Fibroblast of skin of left quadriceps (primary cell): ENCODE data around the gene MEIS1.
A peak's percentile ranks its signal among the peaks of the same experiment; 100 is the strongest.

Experiments
- DNase-seq, 2 experiments: peaks; one replicate each; pipeline ENCODE4 v3.0.0-alpha.2; 2013; ENCODE audit warnings: low read depth in 2 of 2

Gene MEIS1

GRCh38 chr2:66566726-66567399 is 131.9 kb downstream of the MEIS1 start:
- DNase-seq = no peak

DNA sequence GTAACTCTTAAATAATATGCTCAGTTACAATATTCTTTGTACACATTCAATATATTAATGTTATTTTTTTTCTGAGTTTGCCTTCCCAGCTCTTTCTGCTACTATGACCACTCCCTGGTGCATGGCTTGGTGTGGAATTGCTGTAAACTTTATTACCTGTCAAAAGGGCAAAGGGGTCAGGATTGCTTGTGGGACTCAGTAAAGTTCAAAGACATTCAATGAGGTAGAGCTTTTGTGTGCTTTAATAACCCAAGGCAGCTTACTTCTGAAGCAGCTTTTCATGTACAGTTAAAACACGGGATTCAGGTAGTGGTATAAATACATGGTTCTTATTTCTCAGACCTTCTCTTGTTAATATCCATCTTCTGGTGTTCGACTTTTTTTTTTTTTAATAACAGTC is 132.8 kb downstream of the MEIS1 start:
- DNase-seq = no peak

DNA sequence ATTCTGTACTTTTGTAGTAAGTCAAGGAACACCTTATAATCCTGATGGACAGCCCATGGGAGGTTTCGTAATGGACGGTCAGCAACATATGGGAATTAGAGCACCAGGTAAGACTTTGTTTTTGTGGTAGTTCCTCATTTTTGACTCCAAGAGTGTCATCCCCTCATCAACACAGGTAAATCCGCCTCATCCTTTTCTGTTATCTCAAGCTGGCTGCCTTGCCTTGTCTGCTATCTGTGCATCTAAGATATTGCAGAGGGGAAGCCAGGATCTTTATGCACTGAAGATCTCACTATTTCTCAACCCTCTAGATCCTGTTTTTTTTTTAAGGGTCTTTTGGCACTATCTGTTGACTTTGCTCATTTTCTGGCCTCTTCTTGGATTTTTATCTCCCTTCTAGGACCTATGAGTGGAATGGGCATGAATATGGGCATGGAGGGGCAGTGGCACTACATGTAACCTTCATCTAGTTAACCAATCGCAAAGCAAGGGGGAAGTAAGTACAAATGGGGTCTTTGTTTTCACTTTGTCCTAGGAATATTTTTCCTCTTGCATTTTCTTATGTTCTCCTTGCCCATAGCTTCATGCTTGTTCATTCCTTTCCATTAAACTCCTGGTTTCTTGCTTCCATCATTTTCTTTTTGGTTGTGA is 133.8 kb downstream of the MEIS1 start:
- no peak for DNase-seq

- peak; percentile 68 to 73 for DNase-seq
Measured at GRCh38 chr2:66569321-66569851, 134.5 kb downstream of the MEIS1 start.

DNA sequence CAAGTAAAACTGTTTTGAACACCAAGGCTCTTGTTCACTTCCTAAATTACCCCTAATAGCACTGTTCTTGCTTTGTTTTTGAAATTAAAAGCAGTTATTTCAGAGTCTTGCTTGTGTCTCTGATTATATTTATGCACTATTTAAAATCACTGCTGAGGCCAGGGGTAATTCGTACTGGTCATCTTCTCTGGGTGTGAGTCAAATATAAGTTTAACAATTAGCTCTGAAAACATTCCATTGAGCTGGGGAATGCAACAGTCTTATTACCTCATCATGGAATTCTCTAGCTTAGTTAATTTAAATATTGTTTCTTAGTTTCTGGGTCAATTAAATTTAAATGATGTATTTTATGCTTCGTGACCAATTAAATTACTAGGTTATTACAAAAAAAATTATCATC is 135.0 kb downstream of the MEIS1 start:
- DNase-seq = no peak

DNA sequence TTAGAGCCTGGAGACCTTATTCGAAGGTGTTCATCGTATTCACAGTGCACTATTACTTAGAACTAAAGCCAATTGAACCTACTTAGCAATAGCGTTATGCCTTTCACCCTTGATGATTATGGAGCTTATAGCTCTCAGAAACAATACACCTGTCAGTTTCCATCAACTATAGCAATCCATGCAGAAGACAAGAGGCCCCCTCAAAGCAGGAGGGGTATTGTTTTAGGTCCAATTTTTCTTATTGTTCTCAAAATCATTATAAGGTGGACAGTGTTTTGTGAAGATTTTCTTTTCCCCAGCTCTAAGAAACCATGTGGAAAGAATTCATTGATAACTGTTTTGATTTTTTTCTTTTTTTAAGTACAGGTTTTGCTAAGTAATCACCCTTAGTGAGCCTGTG is 135.5 kb downstream of the MEIS1 start:
- no peak for DNase-seq

- DNase-seq = no peak
Measured at GRCh38 chr2:66571918-66572317, 137.0 kb downstream of the MEIS1 start.

- DNase-seq = no peak
Measured at GRCh38 chr2:66572391-66572790, 137.5 kb downstream of the MEIS1 start.

GRCh38 chr2:66573416-66573815 is 138.5 kb downstream of the MEIS1 start:
- DNase-seq = no peak

DNA sequence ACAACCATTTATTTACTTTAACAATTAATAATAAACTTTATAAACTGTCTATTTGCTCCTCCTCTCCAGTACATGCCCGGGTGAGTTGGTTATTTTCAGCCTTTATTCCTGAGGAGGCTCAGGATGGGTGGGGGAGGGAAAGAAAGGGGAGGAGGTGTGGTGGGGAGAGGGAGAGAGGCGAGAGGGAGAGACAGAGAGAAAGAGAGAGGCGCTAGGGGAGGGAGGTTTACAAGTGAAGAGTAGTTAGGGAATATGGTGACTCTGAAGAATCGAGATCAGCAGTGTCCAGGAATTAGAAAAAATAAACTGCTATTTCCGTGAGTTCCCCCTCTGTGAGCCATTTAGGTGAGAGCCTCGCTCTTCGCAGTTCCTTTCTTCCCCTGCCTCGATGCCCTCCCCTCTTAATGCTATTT is 138.9 kb downstream of the MEIS1 start:
- no peak for DNase-seq

DNA sequence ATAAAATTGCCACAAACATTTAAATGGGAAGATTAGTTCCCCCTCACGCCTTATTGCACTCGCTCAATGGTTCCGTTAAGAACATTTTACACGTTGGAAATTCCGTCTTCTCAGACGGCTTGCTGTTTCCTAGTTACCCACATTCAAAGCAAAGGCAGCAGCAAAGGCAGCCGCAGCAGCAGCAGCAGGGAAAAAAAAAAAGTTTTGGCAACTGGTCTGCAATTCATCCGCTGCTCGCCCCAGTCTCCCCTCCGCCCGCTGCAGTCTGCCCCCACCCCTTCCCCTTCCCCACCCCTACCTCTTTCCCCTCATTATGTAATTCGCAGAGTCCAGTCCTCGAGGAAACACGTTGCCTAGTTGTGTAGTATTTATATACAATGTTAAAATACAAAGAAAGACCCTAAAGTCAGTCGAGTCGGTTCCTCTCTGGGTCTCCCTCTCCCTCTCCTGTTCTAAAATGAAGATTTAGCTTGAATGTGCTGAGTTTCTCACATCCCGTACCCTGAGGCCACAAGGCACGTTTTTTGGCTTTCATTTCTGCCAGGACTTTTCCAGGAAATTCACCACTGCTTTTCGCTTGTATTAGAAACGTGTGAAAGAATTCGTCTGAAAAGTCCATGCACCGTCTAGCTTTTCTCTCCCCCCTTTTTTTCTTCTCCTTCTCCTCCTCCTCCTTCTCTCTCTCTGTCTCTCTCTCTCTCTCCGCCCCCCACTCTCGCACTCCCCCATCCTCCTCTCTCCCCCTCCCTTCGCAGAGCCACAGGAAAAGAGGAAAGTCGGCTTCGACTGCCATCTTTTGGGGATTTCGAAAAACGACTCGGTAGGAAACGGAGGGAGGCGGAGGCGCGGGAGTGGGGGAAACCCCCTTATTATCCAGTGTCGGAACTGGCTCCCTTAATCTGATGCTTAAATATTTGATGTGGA is 140.0 kb downstream of the MEIS1 start:
- peak; percentile 82 to 84 for DNase-seq

DNA sequence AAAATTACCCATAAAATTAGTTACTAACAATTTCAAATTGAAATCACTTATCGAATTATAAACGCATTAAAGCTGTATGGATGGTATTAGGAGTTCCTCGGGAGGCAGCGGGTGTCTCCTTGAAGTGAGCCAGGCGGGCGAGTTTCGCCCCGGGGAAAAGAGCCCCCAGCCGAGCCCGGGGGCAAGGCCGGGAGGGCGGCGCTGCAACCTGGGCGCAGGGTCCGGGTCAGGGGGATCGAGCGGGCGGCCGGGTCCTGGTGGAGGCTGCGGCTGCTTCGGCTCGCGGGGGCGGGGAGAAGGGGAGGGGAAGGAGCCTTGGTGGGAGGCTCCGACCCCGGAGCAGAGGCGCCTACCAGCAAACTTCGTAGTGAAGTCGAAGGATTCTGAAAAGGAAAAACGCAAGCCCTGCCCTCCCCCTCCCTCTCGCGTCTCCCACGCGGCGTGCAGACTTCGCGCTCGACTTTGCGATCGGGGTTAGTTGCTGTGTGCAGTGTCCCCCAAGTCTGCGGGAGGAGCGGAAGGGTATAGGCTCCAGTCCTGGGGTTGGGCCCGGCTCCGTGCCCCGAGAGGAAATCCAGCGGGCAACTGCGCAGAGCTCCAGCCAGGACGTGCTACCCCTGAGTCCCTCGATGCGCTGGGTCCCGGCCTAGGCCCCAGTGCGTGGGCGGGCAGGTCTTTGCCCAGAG is 140.8 kb downstream of the MEIS1 start:
- DNase-seq = no peak

DNA sequence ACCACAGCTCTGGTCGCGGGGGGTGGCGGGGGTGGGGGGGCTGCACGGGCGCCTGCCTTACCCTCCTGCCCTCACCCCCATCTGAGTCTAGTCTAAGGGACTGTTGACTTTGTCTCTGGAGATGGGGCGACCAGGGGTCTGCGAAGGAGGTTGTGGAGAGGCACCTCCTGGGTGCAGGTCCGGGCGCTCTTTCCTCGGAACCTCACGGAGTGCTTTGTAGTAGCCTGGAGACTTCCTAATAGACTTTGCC is 141.3 kb downstream of the MEIS1 start:
- no peak for DNase-seq

- no peak for DNase-seq
Measured at GRCh38 chr2:66576561-66577320, 141.8 kb downstream of the MEIS1 start.

- DNase-seq = no peak
Measured at GRCh38 chr2:66577321-66578053, 142.6 kb downstream of the MEIS1 start.

DNA sequence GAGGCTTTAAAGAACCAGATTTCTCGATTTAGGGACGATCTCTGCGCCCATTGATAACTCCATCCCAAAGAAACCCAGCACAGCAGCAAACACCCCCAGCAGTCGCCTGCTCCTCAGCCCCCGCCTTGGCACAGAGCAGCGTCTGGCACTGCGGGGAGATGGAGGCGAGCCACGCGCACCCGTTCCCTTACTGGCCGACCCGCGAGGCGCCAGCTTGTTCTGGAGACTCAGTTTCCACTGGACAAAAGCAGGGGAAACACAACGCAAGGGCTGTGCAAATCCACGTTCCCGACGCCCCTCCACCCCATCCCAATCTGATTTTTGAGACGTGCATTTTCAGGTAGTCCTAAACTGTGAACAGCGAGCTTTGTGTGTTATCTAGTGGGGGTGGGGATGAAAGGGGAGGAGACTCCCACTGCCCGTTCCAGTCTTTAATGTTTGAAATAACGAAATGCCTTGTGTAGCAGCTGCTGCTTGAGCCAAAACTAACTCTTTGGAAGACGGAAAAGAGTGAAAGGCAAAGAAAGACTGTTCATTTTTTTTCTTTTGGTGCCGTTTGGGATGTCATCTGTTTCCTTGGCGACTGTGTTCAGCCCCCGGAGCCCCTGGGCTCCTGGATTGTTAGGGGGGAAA is 143.2 kb downstream of the MEIS1 start:
- DNase-seq = no peak

GRCh38 chr2:66578687-66579106 is 143.8 kb downstream of the MEIS1 start:
- no peak for DNase-seq

- no peak for DNase-seq
Measured at GRCh38 chr2:66579186-66580126, 144.5 kb downstream of the MEIS1 start.
